ENCODE data around the gene UGT3A2.
"Not testable (repeated sequence)": the region's sequence is repeated elsewhere in the genome, so short reads cannot be mapped to it uniquely, and the experiment has no call there.

UGT3A2 gene

GRCh38 chr5:36052538-36052937 lies 14.1 kb downstream of the UGT3A2 start:
- no peak for DNase-seq

- no peak for DNase-seq
Measured at GRCh38 chr5:36049949-36050348, 16.7 kb downstream of the UGT3A2 start.

- no peak for DNase-seq
Measured at GRCh38 chr5:36047384-36048160, 19.1 kb downstream of the UGT3A2 start.

GRCh38 chr5:36045895-36046294 lies 20.8 kb downstream of the UGT3A2 start:
- no peak for DNase-seq

- DNase-seq = no peak
Measured at GRCh38 chr5:36041537-36041845, 25.2 kb downstream of the UGT3A2 start.

- DNase-seq = no peak
Measured at GRCh38 chr5:36040651-36041536, 25.8 kb downstream of the UGT3A2 start.

- DNase-seq = no peak
Measured at GRCh38 chr5:36035696-36036095, 31.0 kb downstream of the UGT3A2 start.

GRCh38 chr5:36034536-36035134 lies 32.0 kb downstream of the UGT3A2 start:
- DNase-seq = not testable (repeated sequence)

GRCh38 chr5:36033486-36033885 lies 33.2 kb downstream of the UGT3A2 start:
- no peak for DNase-seq

- no peak for DNase-seq
Measured at GRCh38 chr5:36033047-36033446, 33.6 kb downstream of the UGT3A2 start.

GRCh38 chr5:36031223-36031622 lies 35.5 kb downstream of the UGT3A2 start:
- DNase-seq = no peak

- no peak for DNase-seq
Measured at GRCh38 chr5:36029914-36030313, 36.8 kb downstream of the UGT3A2 start.

GRCh38 chr5:36028816-36029465 lies 37.7 kb downstream of the UGT3A2 start:
- no peak for DNase-seq

GRCh38 chr5:36027711-36028110 lies 39.0 kb downstream of the UGT3A2 start:
- no peak for DNase-seq

GRCh38 chr5:36026706-36027465 lies 39.8 kb downstream of the UGT3A2 start:
- DNase-seq = no peak

- DNase-seq = not testable (repeated sequence)
Measured at GRCh38 chr5:36022246-36022645, 44.4 kb downstream of the UGT3A2 start.

- not testable (repeated sequence) for DNase-seq
Measured at GRCh38 chr5:36019584-36019983, 47.1 kb downstream of the UGT3A2 start.

- DNase-seq = no peak
Measured at GRCh38 chr5:36017622-36018021, 49.1 kb downstream of the UGT3A2 start.

GRCh38 chr5:36017004-36017403 lies 49.7 kb downstream of the UGT3A2 start:
- no peak for DNase-seq

GRCh38 chr5:36013182-36013581 lies 53.5 kb downstream of the UGT3A2 start:
- DNase-seq = no peak

- DNase-seq = no peak
Measured at GRCh38 chr5:36009698-36010097, 57.0 kb downstream of the UGT3A2 start.

- DNase-seq = no peak
Measured at GRCh38 chr5:36007366-36007765, 59.3 kb downstream of the UGT3A2 start.
